Measurements from ENCODE around the gene P2RY6.

P2RY6 gene

GRCh38 chr11:73243093-73243485 is 29.0 kb upstream of the P2RY6 start:
- H3K4me1 ChIP-seq (ENCODE audit: control insufficient read depth in 1 of 2, insufficient read depth in 1 of 2, low read depth in 1 of 2, low read length in 1 of 2) = peaks cover 2 to 8% of the 10 kb centered on the region in 2 experiments
- no peaks in the 10 kb centered on the region for H3K27me3 ChIP-seq
- no peaks in the 10 kb centered on the region for H3K9me3 ChIP-seq
- H3K27ac ChIP-seq = no peak overlapping the region
- peaks cover 22% of the 10 kb centered on the region for H3K36me3 ChIP-seq
- TF ChIP-seq CTCF (IDR thresholded peaks at IDR 0.05) = no peak
- no peak overlapping the region for H3K4me3 ChIP-seq (ENCODE audit: low read depth in 1 of 2, low read length in 1 of 2)

- H3K9me3 ChIP-seq = no peaks in the 10 kb centered on the region
- TF ChIP-seq CTCF (IDR thresholded peaks at IDR 0.05) = no peak
- H3K4me3 ChIP-seq (ENCODE audit: low read depth in 1 of 2, low read length in 1 of 2) = no peak overlapping the region
- H3K36me3 ChIP-seq = peaks cover 7% of the 10 kb centered on the region
- H3K27ac ChIP-seq = no peak overlapping the region
- H3K4me1 ChIP-seq (ENCODE audit: control insufficient read depth in 1 of 2, insufficient read depth in 1 of 2, low read depth in 1 of 2, low read length in 1 of 2) = peaks cover 2 to 8% of the 10 kb centered on the region in 2 experiments
- H3K27me3 ChIP-seq = no peaks in the 10 kb centered on the region
Measured at GRCh38 chr11:73244589-73245240, 27.4 kb upstream of the P2RY6 start.

GRCh38 chr11:73245461-73245860 is 26.7 kb upstream of the P2RY6 start:
- Histone ChIP-seq H3K27ac (no peak overlapping the region), H3K27me3 (no peaks in the 10 kb centered on the region), H3K4me3 (ENCODE audit: low read depth in 1 of 2, low read length in 1 of 2) (no peak overlapping the region), H3K4me1 (ENCODE audit: control insufficient read depth in 1 of 2, insufficient read depth in 1 of 2, low read depth in 1 of 2, low read length in 1 of 2) (peaks cover 2 to 8% of the 10 kb centered on the region in 2 experiments), H3K9me3 (no peaks in the 10 kb centered on the region), H3K36me3 (peaks cover 5% of the 10 kb centered on the region)
- no peak for TF ChIP-seq CTCF (IDR thresholded peaks at IDR 0.05)

GRCh38 chr11:73246303-73246702 is 25.8 kb upstream of the P2RY6 start:
- Histone ChIP-seq H3K9me3 (no peaks in the 10 kb centered on the region), H3K27me3 (no peaks in the 10 kb centered on the region), H3K4me1 (ENCODE audit: control insufficient read depth in 1 of 2, insufficient read depth in 1 of 2, low read depth in 1 of 2, low read length in 1 of 2) (peaks cover 2 to 8% of the 10 kb centered on the region in 2 experiments), H3K27ac (no peak overlapping the region), H3K4me3 (ENCODE audit: low read depth in 1 of 2, low read length in 1 of 2) (no peak overlapping the region), H3K36me3 (peaks cover 5% of the 10 kb centered on the region)
- TF ChIP-seq CTCF (IDR thresholded peaks at IDR 0.05) = no peak

- H3K9me3 ChIP-seq = no peaks in the 10 kb centered on the region
- no peaks in the 10 kb centered on the region for H3K4me1 ChIP-seq (ENCODE audit: control insufficient read depth in 1 of 2, insufficient read depth in 1 of 2, low read depth in 1 of 2, low read length in 1 of 2)
- H3K27ac ChIP-seq = peak overlapping the region; percentile 19
Measured at GRCh38 chr11:73248526-73249185, 23.5 kb upstream of the P2RY6 start.

More at GRCh38 chr11:73248526-73249185, 23.5 kb upstream of the P2RY6 start:
- Histone ChIP-seq H3K36me3 (peaks cover 5% of the 10 kb centered on the region), H3K4me3 (ENCODE audit: low read depth in 1 of 2, low read length in 1 of 2) (no peak overlapping the region), H3K27me3 (no peaks in the 10 kb centered on the region)
- no peak for TF ChIP-seq CTCF (IDR thresholded peaks at IDR 0.05)

Measured in neutrophil (primary cell).